IMR-90 (cell line): Measurements from ENCODE around the gene RIOK2. TPM values are rescaled to one million over a fixed set of nuclear protein-coding genes. Genes with fewer than 3 reads are reported as not detected.

Source experiments
- ATAC-seq: fragments of 200-7000 bp; cut with Tn5 transposase; 2 replicates; pipeline ENCODE4 v1.9.1; 2020; ENCODE audit warnings: low read depth, mild to moderate bottlenecking, moderate library complexity
- BruUV-seq: library from RNA; stranded (reverse); fragments of 400-500 nt; replicated peaks from 2 replicates; lab custom pipeline; 2021; lab: Mats Ljungman, UMichigan
- CTCF ChIA-PET: fragments of 300-600 bp; formaldehyde crosslinking; extraction: SDS; loops from one replicate; lab custom pipeline; 2021; ENCODE audit warnings: antibody characterized with exemption; lab: Yijun Ruan, JAX
- POLR2A ChIA-PET: fragments of 300-600 bp; sonication (Branson Sonifier 250); formaldehyde crosslinking; loops from one replicate; lab custom pipeline; 2022; ENCODE audit warnings: antibody characterized with exemption; ENCODE audit not compliant: unreplicated experiment; lab: Charles Lee
- DNase-seq: peaks from one replicate; pipeline ENCODE4 v3.0.0; 2013
- H2AFZ ChIP-seq: replicated peaks from 2 replicates; pipeline ENCODE3; 2013; ENCODE audit warnings: low read length, mild to moderate bottlenecking; ENCODE audit not compliant: poor library complexity
- H2AK5ac ChIP-seq: 2 replicates; pipeline ENCODE4 v1.6.1; 2013; ENCODE audit warnings: low read depth, low read length, inconsistent platforms
- H2AK9ac ChIP-seq: replicated peaks from 2 replicates; pipeline ENCODE3; 2013; ENCODE audit warnings: mild to moderate bottlenecking, low read depth, low read length, moderate library complexity; ENCODE audit not compliant: poor library complexity
- H2BK120ac ChIP-seq: 2 replicates; pipeline ENCODE4 v1.6.1; 2013; ENCODE audit warnings: low read depth, low read length, inconsistent platforms
- H2BK15ac ChIP-seq: 3 replicates; pipeline ENCODE4 v1.6.1; 2013; ENCODE audit warnings: low read depth, low read length, inconsistent platforms
- H2BK20ac ChIP-seq: 2 replicates; pipeline ENCODE4 v1.6.1; 2013; ENCODE audit warnings: low read depth, mild to moderate bottlenecking, inconsistent platforms, low read length, moderate library complexity
- H2BK5ac ChIP-seq: 2 replicates; pipeline ENCODE4 v1.6.1; 2013; ENCODE audit warnings: mild to moderate bottlenecking, low read depth, low read length, inconsistent platforms; ENCODE audit not compliant: poor library complexity, severe bottlenecking
- H3K14ac ChIP-seq: replicated peaks from 2 replicates; pipeline ENCODE4 v1.6.1; 2013; ENCODE audit warnings: low read depth, low read length, inconsistent platforms
- H3K18ac ChIP-seq: 2 replicates; pipeline ENCODE4 v1.6.1; 2013; ENCODE audit warnings: low read depth, low read length, control low read depth
- H3K23ac ChIP-seq: 2 replicates; pipeline ENCODE4 v1.6.1; 2013; ENCODE audit warnings: low read depth, low read length, inconsistent platforms
- H3K27ac ChIP-seq: 2 replicates; pipeline ENCODE4 v1.5.1; 2013; ENCODE audit warnings: mild to moderate bottlenecking, control low read depth, low read length; ENCODE audit not compliant: insufficient read depth
- H3K27me3 ChIP-seq: 2 replicates; pipeline ENCODE4 v1.6.1; 2013; ENCODE audit warnings: low read length; ENCODE audit not compliant: control insufficient read depth, insufficient read depth
- H3K36me3 ChIP-seq: 2 replicates; pipeline ENCODE4 v1.6.1; 2013; ENCODE audit warnings: low read length, mixed read lengths; ENCODE audit not compliant: control insufficient read depth, insufficient read depth
- H3K4ac ChIP-seq: 2 replicates; pipeline ENCODE4 v1.6.1; 2013; ENCODE audit warnings: low read depth, low read length, inconsistent platforms
- H3K4me1 ChIP-seq: 2 replicates; pipeline ENCODE4 v1.6.1; 2013; ENCODE audit warnings: low read length, mixed read lengths; ENCODE audit not compliant: control insufficient read depth, insufficient read depth
- H3K4me2 ChIP-seq: 2 replicates; pipeline ENCODE4 v1.6.1; 2013; ENCODE audit warnings: low read depth, mild to moderate bottlenecking, control low read depth, low read length, moderate library complexity
- H3K4me3 ChIP-seq: 2 replicates; pipeline ENCODE4 v1.5.1; 2013; ENCODE audit warnings: low read depth, mild to moderate bottlenecking, control low read depth, low read length, moderate library complexity; ENCODE audit not compliant: insufficient read depth
- H3K56ac ChIP-seq: 2 replicates; pipeline ENCODE4 v1.6.1; 2013; ENCODE audit warnings: low read length, inconsistent platforms; ENCODE audit not compliant: insufficient read depth; ENCODE audit errors: extremely low read depth
- H3K79me1 ChIP-seq, 2 experiments: 2 replicates each; pipeline ENCODE4 v1.6.1; 2013; ENCODE audit warnings: low read length in 2 of 2, inconsistent platforms in 1 of 2, low read depth in 1 of 2
- H3K9ac ChIP-seq: 2 replicates; pipeline ENCODE4 v1.6.1; 2013; ENCODE audit warnings: low read depth, low read length, control low read depth
- H3K9me1 ChIP-seq: 2 replicates; pipeline ENCODE4 v1.6.1; 2013; ENCODE audit warnings: low read length, inconsistent platforms; ENCODE audit not compliant: insufficient read depth
- H3K9me3 ChIP-seq: 2 replicates; pipeline ENCODE4 v1.6.1; 2013; ENCODE audit warnings: low read length; ENCODE audit not compliant: control insufficient read depth, insufficient read depth
- H4K20me1 ChIP-seq: 2 replicates; pipeline ENCODE4 v1.6.1; 2013; ENCODE audit warnings: low read length, inconsistent platforms; ENCODE audit not compliant: insufficient read depth
- H4K5ac ChIP-seq: 2 replicates; pipeline ENCODE4 v1.6.1; 2013; ENCODE audit warnings: mild to moderate bottlenecking, low read depth, low read length, control low read depth
- H4K8ac ChIP-seq, 2 experiments: 2 replicates each; pipeline ENCODE4 v1.6.1; 2013; ENCODE audit warnings: low read depth in 2 of 2, low read length in 2 of 2, control low read depth in 1 of 2, inconsistent platforms in 1 of 2
- H4K91ac ChIP-seq: 2 replicates; pipeline ENCODE4 v1.6.1; 2013; ENCODE audit warnings: low read depth, low read length, inconsistent platforms; ENCODE audit not compliant: insufficient read depth
- BHLHE40 ChIP-seq: fragments of 150-350 bp; IDR thresholded peaks from 2 replicates; pipeline ENCODE4 v1.6.1; 2016; ENCODE audit warnings: mild to moderate bottlenecking, low read depth, low read length
- CEBPB ChIP-seq: IDR thresholded peaks from 2 replicates; pipeline ENCODE4 v1.6.1; 2012; ENCODE audit warnings: low read depth, low read length, improper control_type of control experiment
- CHD1 ChIP-seq: IDR thresholded peaks from 2 replicates; pipeline ENCODE4 v1.6.1; 2012; ENCODE audit warnings: low read depth, low read length, improper control_type of control experiment
- FOS ChIP-seq: fragments of 150-350 bp; IDR thresholded peaks from 2 replicates; pipeline ENCODE4 v1.6.1; 2016; ENCODE audit warnings: low read depth, low read length
- MAFK ChIP-seq: IDR thresholded peaks from 2 replicates; pipeline ENCODE4 v1.6.1; 2012; ENCODE audit warnings: low read depth, low read length, improper control_type of control experiment
- MAZ ChIP-seq: IDR thresholded peaks from 2 replicates; pipeline ENCODE4 v1.6.1; 2012; ENCODE audit warnings: low read depth, mild to moderate bottlenecking, low read length, improper control_type of control experiment, moderate library complexity, borderline replicate concordance
- MXI1 ChIP-seq: IDR thresholded peaks from 2 replicates; pipeline ENCODE4 v1.6.1; 2012; ENCODE audit warnings: low read depth, mild to moderate bottlenecking, low read length, moderate library complexity, borderline replicate concordance
- POLR2A ChIP-seq: IDR thresholded peaks from 2 replicates; pipeline ENCODE4 v1.6.1; 2012; ENCODE audit warnings: mild to moderate bottlenecking, low read depth, low read length
- RAD21 ChIP-seq: IDR thresholded peaks from 2 replicates; pipeline ENCODE4 v1.6.1; 2012; ENCODE audit warnings: low read length, improper control_type of control experiment
- RCOR1 ChIP-seq: IDR thresholded peaks from 2 replicates; pipeline ENCODE4 v1.6.1; 2012; ENCODE audit warnings: mild to moderate bottlenecking, low read length, improper control_type of control experiment; ENCODE audit not compliant: insufficient replicate concordance
- SMC3 ChIP-seq: fragments of 150-350 bp; IDR thresholded peaks from 2 replicates; pipeline ENCODE4 v1.6.1; 2016; ENCODE audit warnings: low read depth, mild to moderate bottlenecking, antibody characterized with exemption, low read length, moderate library complexity
- WGBS, 2 experiments: methylation state at CpG; one replicate each; pipeline versions ENCODE4 v1.1.5 to v1.1.7; 2013; ENCODE audit warnings: missing lambda C conversion rate in 2 of 2; ENCODE audit not compliant: insufficient read length in 1 of 2; ENCODE audit errors: extremely low coverage in 2 of 2; 5-methylcytosine and 5-hydroxymethylcytosine counted together
- dilution Hi-C: fragments of 300-500 bp; cut with HindIII; formaldehyde crosslinking; loops from one replicate; pipeline ENCODE4 v1.14.3; 2018; ENCODE audit warnings: low sequenced_read_pairs; ENCODE audit not compliant: unreplicated experiment
- in situ Hi-C: fragments of 300-500 bp; cut with MboI; formaldehyde crosslinking; loops from 3 replicates; pipeline ENCODE4 v1.14.3; 2019; ENCODE audit warnings: low sequenced_read_pairs, inconsistent platforms, mixed read lengths
- intact Hi-C: fragments of 100-400 bp; cut with micrococcal nuclease; formaldehyde crosslinking; loops from 2 replicates; pipeline ENCODE4 v1.10.0; 2022
- polyA plus RNA-seq, 3 experiments: library from polyadenylated mRNA; depleted of rRNA; stranded (reverse); fragments of >200 nt; gene quantifications; 2 replicates each; pipeline ENCODE4 v1.2.3, GENCODE V29; 2012; ENCODE audit warnings: low replicate concordance in 1 of 3
- total RNA-seq: library from RNA; depleted of rRNA; stranded (reverse); fragments of >200 nt; gene quantifications from 2 replicates; pipeline ENCODE4 v1.2.3, GENCODE V29; 2012
- TF ChIP-seq, protein P1 (sequence below): fragments of 150-350 bp; IDR thresholded peaks from 2 replicates; pipeline ENCODE4 v1.6.1; 2017; ENCODE audit warnings: mild to moderate bottlenecking, antibody characterized with exemption, low read length, low read depth
- TF ChIP-seq, protein P2 (sequence below): fragments of 150-350 bp; IDR thresholded peaks from 2 replicates; pipeline ENCODE4 v1.6.1; 2016; ENCODE audit warnings: low read depth, mild to moderate bottlenecking, low read length, moderate library complexity, borderline replicate concordance
- TF ChIP-seq, protein P3 (sequence below): conservative IDR thresholded peaks from 2 replicates; pipeline ENCODE4 v1.5.1; 2012; ENCODE audit warnings: mild to moderate bottlenecking, low read depth, low read length, improper control_type of control experiment

The RIOK2 gene
- total and polyA plus RNA-seq, 2 of the 4 experiments (the other 2 are of a cell fraction): 10.7 to 17.7 TPM

DNA sequence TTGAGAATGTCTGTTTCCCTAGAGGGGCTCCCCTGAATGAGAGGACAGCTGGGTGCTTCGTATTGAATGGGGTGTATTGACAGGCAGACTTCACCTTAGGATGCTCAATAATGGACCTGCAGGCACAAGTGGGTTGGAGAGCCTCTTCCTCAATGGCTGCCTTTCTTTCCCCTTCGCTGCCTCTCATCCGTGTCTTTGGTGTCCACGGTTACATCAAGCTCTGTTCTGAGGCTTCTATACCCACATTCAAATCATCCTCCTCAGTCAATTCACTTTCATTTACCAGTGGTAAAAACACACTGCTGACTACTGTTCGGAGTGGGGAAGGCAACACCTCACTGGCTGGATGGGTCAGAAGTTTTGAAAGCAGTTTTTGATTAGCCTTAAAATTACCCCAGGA is 61.2 kb downstream of the RIOK2 start:
- Histone ChIP-seq H3K9ac (no peak overlapping the region), H2BK5ac (no peak overlapping the region), H4K91ac (no peak overlapping the region), H4K20me1 (no peaks in the 10 kb centered on the region), H3K9me1 (no peaks in the 10 kb centered on the region; the same call in 1 of the 2 replicates), H2BK15ac (no peak overlapping the region), H2AFZ (no peak overlapping the region), H2AK9ac (no peak overlapping the region), H3K79me1 (no peaks in the 10 kb centered on the region), H3K4me3 (no peak overlapping the region), H3K14ac (no peak overlapping the region), H2BK120ac (no peak overlapping the region), H3K4ac (no peak overlapping the region), H2AK5ac (no peak overlapping the region), H3K56ac (no peak overlapping the region), H3K23ac (no peak overlapping the region), H3K9me3 (no peaks in the 10 kb centered on the region), H3K27me3 (peaks cover 32% of the 10 kb centered on the region), H3K4me1 (no peaks in the 10 kb centered on the region), H4K5ac (no peak overlapping the region), H3K27ac (no peak overlapping the region), H2BK20ac (no peak overlapping the region), H3K4me2 (no peak overlapping the region), H3K36me3 (no peaks in the 10 kb centered on the region), H4K8ac (no peak overlapping the region), H3K18ac (no peak overlapping the region)
- CTCF ChIA-PET: no interaction called here
- no TSS peak for BruUV-seq
- DNase-seq: no peak
- in situ Hi-C loops (no loop called here), intact Hi-C loops (no loop called here), dilution Hi-C loops (no loop called here)
- WGBS, 2 experiments: 95% methylated on average over 3 of the region's 5 CpGs; no CpG with 5 or more reads in 1 of the 2 experiments
- POLR2A ChIA-PET: no interaction called here
- ATAC-seq: no peak
- TF ChIP-seq, protein P1, sequence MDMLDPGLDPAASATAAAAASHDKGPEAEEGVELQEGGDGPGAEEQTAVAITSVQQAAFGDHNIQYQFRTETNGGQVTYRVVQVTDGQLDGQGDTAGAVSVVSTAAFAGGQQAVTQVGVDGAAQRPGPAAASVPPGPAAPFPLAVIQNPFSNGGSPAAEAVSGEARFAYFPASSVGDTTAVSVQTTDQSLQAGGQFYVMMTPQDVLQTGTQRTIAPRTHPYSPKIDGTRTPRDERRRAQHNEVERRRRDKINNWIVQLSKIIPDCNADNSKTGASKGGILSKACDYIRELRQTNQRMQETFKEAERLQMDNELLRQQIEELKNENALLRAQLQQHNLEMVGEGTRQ: no peak
- TF ChIP-seq MXI1: no peak
- no peak for TF ChIP-seq POLR2A
- no peak for TF ChIP-seq BHLHE40
- TF ChIP-seq RAD21: no peak
- TF ChIP-seq RCOR1: no peak
- TF ChIP-seq FOS: no peak
- TF ChIP-seq CEBPB: no peak
- TF ChIP-seq CHD1: no peak
- TF ChIP-seq, protein P2, sequence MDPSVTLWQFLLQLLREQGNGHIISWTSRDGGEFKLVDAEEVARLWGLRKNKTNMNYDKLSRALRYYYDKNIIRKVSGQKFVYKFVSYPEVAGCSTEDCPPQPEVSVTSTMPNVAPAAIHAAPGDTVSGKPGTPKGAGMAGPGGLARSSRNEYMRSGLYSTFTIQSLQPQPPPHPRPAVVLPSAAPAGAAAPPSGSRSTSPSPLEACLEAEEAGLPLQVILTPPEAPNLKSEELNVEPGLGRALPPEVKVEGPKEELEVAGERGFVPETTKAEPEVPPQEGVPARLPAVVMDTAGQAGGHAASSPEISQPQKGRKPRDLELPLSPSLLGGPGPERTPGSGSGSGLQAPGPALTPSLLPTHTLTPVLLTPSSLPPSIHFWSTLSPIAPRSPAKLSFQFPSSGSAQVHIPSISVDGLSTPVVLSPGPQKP: no peak
- TF ChIP-seq, protein P3, sequence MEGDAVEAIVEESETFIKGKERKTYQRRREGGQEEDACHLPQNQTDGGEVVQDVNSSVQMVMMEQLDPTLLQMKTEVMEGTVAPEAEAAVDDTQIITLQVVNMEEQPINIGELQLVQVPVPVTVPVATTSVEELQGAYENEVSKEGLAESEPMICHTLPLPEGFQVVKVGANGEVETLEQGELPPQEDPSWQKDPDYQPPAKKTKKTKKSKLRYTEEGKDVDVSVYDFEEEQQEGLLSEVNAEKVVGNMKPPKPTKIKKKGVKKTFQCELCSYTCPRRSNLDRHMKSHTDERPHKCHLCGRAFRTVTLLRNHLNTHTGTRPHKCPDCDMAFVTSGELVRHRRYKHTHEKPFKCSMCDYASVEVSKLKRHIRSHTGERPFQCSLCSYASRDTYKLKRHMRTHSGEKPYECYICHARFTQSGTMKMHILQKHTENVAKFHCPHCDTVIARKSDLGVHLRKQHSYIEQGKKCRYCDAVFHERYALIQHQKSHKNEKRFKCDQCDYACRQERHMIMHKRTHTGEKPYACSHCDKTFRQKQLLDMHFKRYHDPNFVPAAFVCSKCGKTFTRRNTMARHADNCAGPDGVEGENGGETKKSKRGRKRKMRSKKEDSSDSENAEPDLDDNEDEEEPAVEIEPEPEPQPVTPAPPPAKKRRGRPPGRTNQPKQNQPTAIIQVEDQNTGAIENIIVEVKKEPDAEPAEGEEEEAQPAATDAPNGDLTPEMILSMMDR: no peak
- TF ChIP-seq MAFK: no peak
- TF ChIP-seq SMC3: no peak
- no peak for TF ChIP-seq MAZ
